ENCODE results near the gene KRTAP2-2. TPM values are rescaled to one million over a fixed set of nuclear protein-coding genes. Genes with fewer than 3 reads are reported as not detected.
"Not testable (repeated sequence)": the region's sequence is repeated elsewhere in the genome, so short reads cannot be mapped to it uniquely, and the experiment has no call there.

The KRTAP2-2 gene, protein sequence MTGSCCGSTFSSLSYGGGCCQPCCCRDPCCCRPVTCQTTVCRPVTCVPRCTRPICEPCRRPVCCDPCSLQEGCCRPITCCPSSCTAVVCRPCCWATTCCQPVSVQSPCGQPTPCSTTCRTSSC
- not detected in 2 replicates for total RNA-seq
- long read RNA-seq = 0 reads

DNA sequence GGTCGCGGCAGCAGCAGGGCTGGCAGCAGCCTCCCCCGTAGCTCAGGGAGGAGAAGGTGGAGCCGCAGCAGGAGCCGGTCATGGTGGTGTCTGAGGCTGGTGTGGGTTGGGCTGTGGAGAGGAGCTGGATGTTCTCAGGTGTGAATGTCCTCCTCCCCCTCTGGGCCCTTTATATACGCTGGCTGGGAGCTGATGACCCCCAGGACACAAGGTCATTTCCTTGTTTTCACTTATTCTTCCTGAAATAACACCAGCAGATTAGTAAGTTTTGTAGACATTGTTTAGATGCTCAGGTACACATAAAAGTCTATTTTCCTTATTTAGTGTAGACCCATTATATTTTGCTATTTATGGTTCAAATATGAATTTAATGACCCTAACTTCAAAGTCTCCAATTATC, at the start of gene KRTAP2-2:
KRTAP2-2 (minus strand) TSS at position 101 of the 400 bp plus-strand sequence; CDS start at position 82, 19 bp downstream.
- H3K27ac Mint-ChIP-seq (ENCODE audit: unreplicated experiment); H3K36me3 Mint-ChIP-seq (ENCODE audit: low read depth); H3K4me1 Mint-ChIP-seq; H3K4me3 Mint-ChIP-seq; H3K27me3 Mint-ChIP-seq (ENCODE audit: low read depth); H3K9me3 Mint-ChIP-seq; DNase-seq (ENCODE audit: low read depth, low spot score): not testable (repeated sequence)

DNA sequence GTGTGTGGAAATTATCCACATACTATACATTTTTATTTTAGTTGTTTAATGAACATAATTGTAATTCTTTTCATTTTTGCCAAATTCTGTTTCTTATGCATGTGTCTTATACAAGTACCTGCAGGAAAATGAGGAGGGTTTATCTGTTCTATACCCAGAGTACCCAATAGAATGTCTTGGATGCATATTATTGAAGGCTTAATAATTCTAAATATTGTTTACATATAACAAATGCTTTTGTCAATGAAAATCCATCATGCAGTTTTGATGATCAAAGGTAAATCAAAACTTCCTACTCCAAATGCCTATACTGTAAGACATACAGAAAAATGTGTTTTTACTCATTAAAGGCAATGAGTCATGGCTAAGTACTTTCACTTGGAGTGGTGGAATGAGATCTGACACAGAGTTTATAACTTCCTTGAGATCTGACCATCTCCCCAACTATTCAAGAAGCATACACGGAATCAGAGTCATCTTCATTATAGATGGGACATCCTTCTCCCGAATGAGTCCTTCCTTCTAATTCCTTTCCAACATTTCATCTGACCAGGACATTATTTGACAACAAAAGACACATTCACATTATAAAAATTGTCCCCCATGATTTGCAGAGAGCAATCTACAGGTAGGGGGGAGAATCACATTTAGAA, 49.5 kb upstream of the KRTAP2-2 start:
- not testable (repeated sequence) for DNase-seq (ENCODE audit: low read depth, low spot score); H3K36me3 Mint-ChIP-seq (ENCODE audit: low read depth); H3K9me3 Mint-ChIP-seq; H3K4me3 Mint-ChIP-seq; H3K4me1 Mint-ChIP-seq; H3K27ac Mint-ChIP-seq (ENCODE audit: unreplicated experiment)
- H3K27me3 Mint-ChIP-seq (ENCODE audit: low read depth) = peaks cover 17% of the 10 kb centered on the region

DNA sequence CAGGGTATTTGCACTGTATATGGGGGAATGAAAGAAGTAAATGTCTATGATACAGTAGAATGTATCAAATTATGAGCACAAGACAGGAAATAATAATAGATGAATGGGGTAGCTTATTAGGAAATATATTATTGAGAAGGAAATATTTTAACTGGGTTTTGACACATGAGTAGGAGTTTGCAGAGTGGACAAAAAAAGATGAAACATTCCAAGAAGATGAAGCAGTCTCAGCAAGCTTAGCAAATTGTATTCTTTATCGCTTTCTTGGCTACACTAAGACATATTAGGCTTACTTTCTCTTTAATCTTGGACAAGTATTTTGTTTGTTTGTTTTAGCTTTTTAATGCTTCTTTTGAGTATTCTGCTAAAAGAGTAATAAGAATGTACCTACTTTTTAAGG, 48.9 kb upstream of the KRTAP2-2 start:
- no peaks in the 10 kb centered on the region for H3K36me3 Mint-ChIP-seq (ENCODE audit: low read depth)
- peaks cover 2% of the 10 kb centered on the region for H3K9me3 Mint-ChIP-seq
- no peak for DNase-seq (ENCODE audit: low read depth, low spot score)
- no peak overlapping the region for H3K27ac Mint-ChIP-seq (ENCODE audit: unreplicated experiment)
- H3K4me3 Mint-ChIP-seq = no peak overlapping the region
- TF ChIP-seq, protein P1, sequence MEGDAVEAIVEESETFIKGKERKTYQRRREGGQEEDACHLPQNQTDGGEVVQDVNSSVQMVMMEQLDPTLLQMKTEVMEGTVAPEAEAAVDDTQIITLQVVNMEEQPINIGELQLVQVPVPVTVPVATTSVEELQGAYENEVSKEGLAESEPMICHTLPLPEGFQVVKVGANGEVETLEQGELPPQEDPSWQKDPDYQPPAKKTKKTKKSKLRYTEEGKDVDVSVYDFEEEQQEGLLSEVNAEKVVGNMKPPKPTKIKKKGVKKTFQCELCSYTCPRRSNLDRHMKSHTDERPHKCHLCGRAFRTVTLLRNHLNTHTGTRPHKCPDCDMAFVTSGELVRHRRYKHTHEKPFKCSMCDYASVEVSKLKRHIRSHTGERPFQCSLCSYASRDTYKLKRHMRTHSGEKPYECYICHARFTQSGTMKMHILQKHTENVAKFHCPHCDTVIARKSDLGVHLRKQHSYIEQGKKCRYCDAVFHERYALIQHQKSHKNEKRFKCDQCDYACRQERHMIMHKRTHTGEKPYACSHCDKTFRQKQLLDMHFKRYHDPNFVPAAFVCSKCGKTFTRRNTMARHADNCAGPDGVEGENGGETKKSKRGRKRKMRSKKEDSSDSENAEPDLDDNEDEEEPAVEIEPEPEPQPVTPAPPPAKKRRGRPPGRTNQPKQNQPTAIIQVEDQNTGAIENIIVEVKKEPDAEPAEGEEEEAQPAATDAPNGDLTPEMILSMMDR (conservative IDR thresholded peaks at IDR 0.05) = no peak
- no peaks in the 10 kb centered on the region for H3K4me1 Mint-ChIP-seq
- peaks cover 17% of the 10 kb centered on the region for H3K27me3 Mint-ChIP-seq (ENCODE audit: low read depth)

DNA sequence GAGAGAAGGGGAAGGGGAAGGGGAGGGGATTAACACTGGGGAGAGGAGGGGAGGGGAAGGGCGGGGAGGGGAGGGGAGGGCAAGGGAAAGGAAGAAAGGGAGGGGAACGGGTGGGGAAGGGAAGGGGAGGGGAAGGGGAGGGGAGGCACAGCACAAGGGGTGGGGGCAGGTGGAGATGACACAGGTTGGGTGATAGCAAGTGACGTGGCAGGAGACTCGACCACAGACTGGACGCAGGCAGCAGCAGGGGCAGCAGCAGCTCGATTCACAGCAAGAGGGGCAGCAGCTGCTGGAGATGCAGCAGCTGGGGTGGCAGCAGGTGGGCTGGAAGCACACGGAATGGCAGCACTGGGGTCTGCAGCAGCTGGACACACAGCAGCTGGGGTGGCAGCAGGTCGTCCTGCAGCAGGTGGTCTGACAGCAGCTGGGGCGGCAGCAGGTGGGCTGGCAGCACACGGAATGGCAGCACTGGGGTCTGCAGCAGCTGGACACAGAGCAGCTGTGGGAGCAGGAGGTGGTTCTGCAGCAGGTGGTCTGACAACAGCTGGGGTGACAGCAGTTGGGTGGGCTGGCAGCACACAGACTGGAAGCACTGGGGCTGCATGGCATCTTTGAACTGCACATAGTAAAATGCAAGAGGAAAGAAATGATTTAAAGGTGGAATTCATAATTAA, 46.7 kb upstream of the KRTAP2-2 start, which contains the start of gene KRTAP4-16:
KRTAP4-16 (minus strand) TSS at position 624 of the 674 bp plus-strand sequence; CDS start at position 624, 0 bp downstream.
- no peak within 1 kb of the TSS for H3K4me3 Mint-ChIP-seq
- peaks cover 27% of the 10 kb centered on the region for H3K27me3 Mint-ChIP-seq (ENCODE audit: low read depth)
- TF ChIP-seq, protein P1 (conservative IDR thresholded peaks at IDR 0.05) = no peak
- no peak for DNase-seq (ENCODE audit: low read depth, low spot score)
- H3K27ac Mint-ChIP-seq (ENCODE audit: unreplicated experiment) = no peak within 1 kb of the TSS
- H3K9me3 Mint-ChIP-seq = no peaks in the 10 kb centered on the region
- no peaks in the 10 kb centered on the region for H3K36me3 Mint-ChIP-seq (ENCODE audit: low read depth)
- no peaks in the 10 kb centered on the region for H3K4me1 Mint-ChIP-seq

DNA sequence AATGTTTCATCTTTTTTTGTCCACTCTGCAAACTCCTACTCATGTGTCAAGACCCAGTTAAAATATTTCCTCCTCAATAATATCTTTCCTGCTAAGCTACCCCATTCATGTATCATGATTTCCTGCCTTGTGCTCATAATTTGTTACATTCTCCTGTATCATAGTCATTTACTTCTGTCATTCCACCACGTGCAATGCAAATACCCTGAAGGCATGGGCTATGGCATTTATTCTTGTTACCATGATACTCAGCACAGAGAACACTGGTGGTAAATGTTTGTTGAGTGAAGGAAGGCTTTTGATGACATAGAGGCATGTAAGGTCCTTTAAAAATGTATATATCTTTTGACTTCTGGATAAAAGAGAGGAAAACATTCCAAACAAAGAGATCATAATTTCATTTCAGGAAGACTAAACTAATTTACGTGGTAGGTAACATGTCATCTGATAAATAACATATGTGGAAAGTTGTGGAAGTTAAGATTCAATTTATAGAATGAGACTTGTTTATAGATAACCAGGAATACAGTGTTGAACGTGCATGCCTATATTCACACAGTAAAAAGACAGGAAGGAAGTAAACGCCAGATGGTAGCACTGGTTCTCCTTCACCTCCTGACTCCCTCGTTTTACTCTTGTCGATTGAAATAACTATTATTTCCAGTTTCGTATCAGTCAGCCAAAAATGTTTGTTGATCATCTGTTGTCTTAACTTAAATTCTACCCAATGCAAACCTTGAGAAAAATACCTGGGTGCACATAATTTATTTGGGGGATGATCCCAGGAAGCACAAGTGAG, 44.9 kb upstream of the KRTAP2-2 start:
- not testable (repeated sequence) for H3K4me1 Mint-ChIP-seq; H3K9me3 Mint-ChIP-seq; H3K27ac Mint-ChIP-seq (ENCODE audit: unreplicated experiment); H3K4me3 Mint-ChIP-seq; H3K36me3 Mint-ChIP-seq (ENCODE audit: low read depth); DNase-seq (ENCODE audit: low read depth, low spot score)
- H3K27me3 Mint-ChIP-seq (ENCODE audit: low read depth) = peaks cover 30% of the 10 kb centered on the region

DNA sequence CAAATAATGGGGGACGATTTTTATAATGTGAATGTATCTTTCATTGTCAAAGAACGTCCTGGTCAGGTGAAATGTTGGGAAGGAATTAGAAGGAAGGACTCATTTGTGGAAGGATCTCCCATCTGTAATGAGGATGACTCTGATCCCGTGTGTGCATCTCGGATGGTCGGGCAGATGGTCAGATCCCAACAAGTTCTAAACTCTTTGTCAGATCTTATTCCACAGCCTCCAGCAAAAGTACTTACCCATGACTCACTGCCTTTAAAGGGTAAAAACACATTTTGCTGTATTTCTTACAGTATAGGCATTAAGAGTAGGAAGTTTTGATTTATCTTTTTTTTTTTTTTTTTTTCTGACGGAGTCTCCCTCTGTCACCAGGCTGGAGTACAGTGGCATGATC, 43.5 kb upstream of the KRTAP2-2 start:
- Mint-ChIP-seq H3K27ac (ENCODE audit: unreplicated experiment) (no peak overlapping the region), H3K4me1 (no peaks in the 10 kb centered on the region), H3K36me3 (ENCODE audit: low read depth) (no peaks in the 10 kb centered on the region), H3K9me3 (peaks cover 5% of the 10 kb centered on the region), H3K27me3 (ENCODE audit: low read depth) (peaks cover 27% of the 10 kb centered on the region), H3K4me3 (no peak overlapping the region)
- TF ChIP-seq, protein P1 (conservative IDR thresholded peaks at IDR 0.05) = no peak
- DNase-seq (ENCODE audit: low read depth, low spot score) = no peak
